Measurements from ENCODE around the gene ADAM33.

The ADAM33 gene

GRCh38 chr20:3716195-3716834, 34.5 kb upstream of the ADAM33 start:
- H3K27ac ChIP-seq, result no peak overlapping the region
- TF ChIP-seq CTCF (IDR thresholded peaks at IDR 0.05) (peak; percentile 81), ZFX (IDR thresholded peaks at IDR 0.05; ENCODE audit: borderline replicate concordance) (no peak)

DNA sequence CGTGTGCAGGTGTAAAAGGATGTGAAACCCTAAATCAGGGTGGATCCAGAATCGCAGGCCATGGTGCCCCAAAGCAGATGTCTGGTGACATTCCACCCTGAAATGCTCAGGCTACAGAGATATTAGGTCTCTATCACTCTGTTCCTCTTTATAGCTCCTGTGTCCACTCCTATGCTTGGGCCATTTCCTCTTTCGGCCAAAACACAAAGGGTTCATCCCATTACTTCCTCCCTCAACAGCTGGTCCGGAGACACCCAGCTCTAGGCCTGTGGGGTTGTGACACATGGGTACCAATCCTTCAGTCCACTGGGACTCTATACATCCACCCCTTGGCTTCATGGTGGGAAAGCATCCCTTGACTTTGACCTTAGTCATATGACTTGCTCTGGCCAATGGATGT, 32.3 kb upstream of the ADAM33 start:
- H3K27ac ChIP-seq, result no peak overlapping the region
- TF ChIP-seq CTCF (IDR thresholded peaks at IDR 0.05), result no peak
- no peak for TF ChIP-seq ZFX (IDR thresholded peaks at IDR 0.05; ENCODE audit: borderline replicate concordance)

GRCh38 chr20:3712279-3712873, 30.6 kb upstream of the ADAM33 start, which contains the start of gene SIGLEC1:
Gene SIGLEC1, minus strand, starts transcription at chr20:3712600. Its CDS starts 5,472 bp downstream, at chr20:3707128.
- H3K27ac ChIP-seq, result no peak within 1 kb of the TSS
- TF ChIP-seq ZFX (IDR thresholded peaks at IDR 0.05; ENCODE audit: borderline replicate concordance) (no peak), CTCF (IDR thresholded peaks at IDR 0.05) (no peak)

- TF ChIP-seq CTCF (IDR thresholded peaks at IDR 0.05) (no peak), ZFX (IDR thresholded peaks at IDR 0.05; ENCODE audit: borderline replicate concordance) (no peak)
- H3K27ac ChIP-seq, result no peak overlapping the region
These were observed 29.7 kb upstream of the ADAM33 start for GRCh38 chr20:3711484-3711941.

DNA sequence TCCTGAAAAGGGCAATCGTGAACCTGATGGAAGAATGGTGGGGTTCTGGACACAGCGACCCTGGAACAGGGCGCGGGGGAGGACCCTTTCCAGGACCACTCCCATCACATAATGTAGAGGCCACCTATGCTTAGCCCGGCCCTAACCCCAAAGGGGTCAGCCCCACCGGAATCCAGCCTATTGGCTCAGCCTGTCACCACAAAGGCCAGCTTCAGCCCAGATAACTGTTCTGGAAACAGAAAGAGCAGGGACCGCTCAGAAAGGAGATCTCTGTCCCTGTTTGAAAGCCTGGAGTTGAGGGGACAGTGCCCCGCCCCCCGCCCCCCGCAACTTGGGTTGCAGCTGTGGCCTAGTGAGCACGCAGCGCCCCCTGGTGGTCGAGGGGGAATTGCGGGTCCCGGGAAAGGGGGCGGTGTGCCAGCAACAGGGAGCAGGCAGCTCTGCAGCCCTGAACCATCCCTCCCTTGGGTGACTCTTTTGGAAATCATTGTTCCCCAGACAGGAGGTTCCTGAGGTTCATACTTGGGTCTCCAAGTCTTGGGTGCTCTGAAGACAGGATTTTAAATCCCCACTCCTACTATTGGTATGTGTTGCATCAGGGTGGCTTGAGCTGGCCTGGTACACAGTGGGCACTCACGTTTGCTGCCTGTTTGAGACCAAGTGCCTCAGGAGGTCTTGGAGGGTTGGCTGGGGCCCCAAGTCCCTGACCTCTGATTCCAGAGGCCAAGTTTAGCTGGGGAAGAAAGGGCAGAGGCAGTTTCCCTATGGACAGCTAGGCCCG, 29.1 kb upstream of the ADAM33 start:
- no peak overlapping the region for H3K27ac ChIP-seq
- no peak for TF ChIP-seq ZFX (IDR thresholded peaks at IDR 0.05; ENCODE audit: borderline replicate concordance)
- TF ChIP-seq CTCF (IDR thresholded peaks at IDR 0.05), result peak; percentile 97

GRCh38 chr20:3710011-3710466, 28.2 kb upstream of the ADAM33 start:
- no peak overlapping the region for H3K27ac ChIP-seq
- TF ChIP-seq CTCF (IDR thresholded peaks at IDR 0.05), result no peak
- TF ChIP-seq ZFX (IDR thresholded peaks at IDR 0.05; ENCODE audit: borderline replicate concordance), result no peak
